A673 (cell line): ENCODE results near the gene ADGRG1. TPM values are rescaled to one million over a fixed set of nuclear protein-coding genes. Genes with fewer than 3 reads are reported as not detected.

Source experiments
- BruUV-seq: library from RNA; stranded (reverse); fragments of 400-500 nt; replicated peaks from 2 replicates; lab custom pipeline; 2021; lab: Mats Ljungman, UMichigan
- CTCF ChIA-PET: fragments of 300-600 bp; sonication (Branson Sonifier 250); formaldehyde crosslinking; loops from one replicate; lab custom pipeline; 2022; ENCODE audit warnings: antibody characterized with exemption; lab: Charles Lee
- POLR2A ChIA-PET: fragments of 300-600 bp; sonication (Branson Sonifier 250); formaldehyde crosslinking; loops from one replicate; lab custom pipeline; 2022; ENCODE audit warnings: antibody characterized with exemption; ENCODE audit not compliant: low non-redundant PET; lab: Charles Lee
- DNase-seq: peaks from one replicate; pipeline ENCODE4 v3.0.0-alpha.2; 2015; ENCODE audit warnings: low spot score
- H3K27ac ChIP-seq: fragments of 200-600 bp; sonication (generic); 2 replicates; pipeline ENCODE4 v1.5.1; 2016; ENCODE audit warnings: mixed run types, low read depth, mild to moderate bottlenecking, mixed read lengths, antibody characterized with exemption, low read length; ENCODE audit not compliant: poor library complexity, severe bottlenecking
- H3K27me3 ChIP-seq: fragments of 200-600 bp; sonication (generic); replicated peaks from 2 replicates; pipeline ENCODE4 v1.6.1; 2017; ENCODE audit warnings: mixed run types, low read depth, mild to moderate bottlenecking, mixed read lengths, antibody characterized with exemption, low read length; ENCODE audit not compliant: insufficient read depth, poor library complexity
- H3K36me3 ChIP-seq: fragments of 200-600 bp; sonication (generic); 2 replicates; pipeline ENCODE4 v1.6.1; 2016; ENCODE audit warnings: mixed run types, mild to moderate bottlenecking, mixed read lengths, antibody characterized with exemption, low read length; ENCODE audit not compliant: insufficient read depth, poor library complexity, severe bottlenecking
- H3K4me1 ChIP-seq: fragments of 200-600 bp; sonication (generic); 2 replicates; pipeline ENCODE4 v1.6.1; 2017; ENCODE audit warnings: mixed run types, mild to moderate bottlenecking, mixed read lengths, antibody characterized with exemption, low read length; ENCODE audit not compliant: insufficient read depth, poor library complexity, severe bottlenecking
- H3K4me3 ChIP-seq: fragments of 200-600 bp; sonication (generic); 2 replicates; pipeline ENCODE4 v1.5.1; 2016; ENCODE audit warnings: low read depth, mixed run types, mild to moderate bottlenecking, mixed read lengths, low read length; ENCODE audit not compliant: poor library complexity, severe bottlenecking
- H3K9me3 ChIP-seq: fragments of 200-600 bp; sonication (generic); 2 replicates; pipeline ENCODE4 v1.6.1; 2016; ENCODE audit warnings: mixed run types, low read depth, mild to moderate bottlenecking, mixed read lengths, antibody characterized with exemption, low read length; ENCODE audit not compliant: poor library complexity, severe bottlenecking
- CTCF ChIP-seq: fragments of 300-800, 200-600 bp; sonication (generic); conservative IDR thresholded peaks from 2 replicates; pipeline ENCODE4 v1.5.1; 2017; ENCODE audit warnings: low read depth, mild to moderate bottlenecking, antibody characterized with exemption, low read length, moderate library complexity, mixed read lengths
- EZH2 ChIP-seq: fragments of 200-600 bp; sonication (generic); IDR thresholded peaks from 2 replicates; pipeline ENCODE4 v1.6.1; 2017; ENCODE audit warnings: borderline replicate concordance, low read depth, mild to moderate bottlenecking, mixed read lengths, antibody characterized with exemption, low read length; ENCODE audit not compliant: poor library complexity, severe bottlenecking
- intact Hi-C: fragments of 100-400 bp; cut with micrococcal nuclease; formaldehyde crosslinking; loops from one replicate; pipeline ENCODE4 v1.10.0; 2022; ENCODE audit not compliant: unreplicated experiment
- total RNA-seq: library from RNA; stranded (reverse); gene quantifications from 2 replicates; pipeline ENCODE4 v1.2.3, GENCODE V29; 2021

Gene ADGRG1
- total RNA-seq, 1 experiment from 2014 or later, result 0.75 TPM

DNA sequence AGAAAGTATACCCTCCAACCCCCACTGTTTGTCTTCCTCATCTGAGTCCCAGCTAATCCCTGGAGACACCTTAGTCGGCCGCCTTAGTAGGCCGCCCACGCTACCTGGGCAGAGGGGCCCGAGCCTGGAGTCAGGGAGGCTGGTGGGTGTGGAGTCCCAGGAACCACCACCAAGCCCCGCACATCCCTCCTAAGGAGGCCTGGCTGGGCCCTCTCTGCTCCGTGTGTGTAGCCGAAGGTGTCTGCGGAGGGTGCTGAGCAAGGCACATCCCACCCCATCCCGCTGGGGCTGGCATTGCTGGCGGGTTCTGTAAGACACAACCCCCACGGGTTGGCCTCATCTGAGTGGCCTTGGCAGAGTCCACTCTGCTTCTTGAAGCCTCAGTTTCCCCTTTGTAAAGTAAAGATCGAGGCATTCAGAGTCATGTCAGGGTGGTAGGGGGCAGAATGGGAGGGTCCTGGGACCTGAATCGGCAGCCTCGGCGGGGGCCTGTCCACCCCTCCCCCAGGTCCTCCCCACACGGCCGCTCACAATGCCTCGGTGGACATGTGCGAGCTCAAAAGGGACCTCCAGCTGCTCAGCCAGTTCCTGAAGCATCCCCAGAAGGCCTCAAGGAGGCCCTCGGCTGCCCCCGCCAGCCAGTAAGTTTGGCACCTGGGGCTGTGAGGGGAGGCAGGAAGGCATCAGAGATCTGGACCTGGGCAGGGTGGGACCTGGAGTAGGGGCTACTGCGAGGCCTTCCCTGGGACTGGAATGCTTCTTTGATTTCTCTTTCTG, 24.5 kb downstream of the ADGRG1 start:
- Histone ChIP-seq H3K9me3 (no peaks in the 10 kb centered on the region), H3K4me3 (no peak overlapping the region), H3K4me1 (no peaks in the 10 kb centered on the region), H3K27me3 (no peaks in the 10 kb centered on the region), H3K27ac (no peak overlapping the region), H3K36me3 (no peaks in the 10 kb centered on the region)
- intact Hi-C loops, result no loop called here
- DNase-seq, result no peak
- ChIA-PET POLR2A (interaction anchor here (0.5 kb wide), 1 partner anchor 721 kb away, joined by 4 read pairs; the partner anchor contains the start of gene HERPUD1), CTCF (no interaction called here)
- BruUV-seq, result no TSS peak
- TF ChIP-seq EZH2, result no peak

- no peak for TF ChIP-seq EZH2
- TF ChIP-seq CTCF, result no peak
- BruUV-seq, result no TSS peak
- POLR2A ChIA-PET, result no interaction called here
- no peaks in the 10 kb centered on the region for H3K36me3 ChIP-seq
- H3K9me3 ChIP-seq, result no peaks in the 10 kb centered on the region
- H3K4me3 ChIP-seq, result no peak overlapping the region
- no peaks in the 10 kb centered on the region for H3K27me3 ChIP-seq
- H3K27ac ChIP-seq, result no peak overlapping the region
- intact Hi-C loops, result no loop called here
- CTCF ChIA-PET, result no interaction called here
- DNase-seq, result no peak
- H3K4me1 ChIP-seq, result no peaks in the 10 kb centered on the region
Measured at GRCh38 chr16:57653936-57654335, 25.5 kb downstream of the ADGRG1 start.

- Histone ChIP-seq H3K4me3 (no peak overlapping the region), H3K27ac (no peak overlapping the region), H3K27me3 (no peaks in the 10 kb centered on the region), H3K9me3 (no peaks in the 10 kb centered on the region), H3K36me3 (no peaks in the 10 kb centered on the region), H3K4me1 (no peaks in the 10 kb centered on the region)
- no peak for DNase-seq
- ChIA-PET CTCF (no interaction called here), POLR2A (no interaction called here)
- BruUV-seq, result no TSS peak
- TF ChIP-seq EZH2 (no peak), CTCF (no peak)
- intact Hi-C loops, result no loop called here
Measured at GRCh38 chr16:57656342-57656955, 28.0 kb downstream of the ADGRG1 start.
